Ascending aorta (tissue), 2 donors: ENCODE measurements around the gene PTGES2. TPM values are rescaled to one million over a fixed set of nuclear protein-coding genes. Genes with fewer than 3 reads are reported as not detected.

Experiments
- DNase-seq, 2 donors: peaks; one replicate each; pipeline ENCODE4 v3.0.0-alpha.2; 2019; ENCODE audit warnings: low spot score in 2 of 2
- H3K27ac ChIP-seq, 2 donors: fragments of 200-600 bp; sonication (generic); one replicate each; pipeline ENCODE4 v1.5.1; 2016 to 2017; ENCODE audit warnings: mild to moderate bottlenecking in 1 of 2
- H3K27me3 ChIP-seq: fragments of 200-600 bp; sonication (generic); one replicate; pipeline ENCODE4 v1.5.1; 2017
- H3K36me3 ChIP-seq, 2 donors: fragments of 200-600 bp; sonication (generic); one replicate each; pipeline ENCODE4 v1.5.1; 2016
- H3K4me1 ChIP-seq, 2 donors: fragments of 200-600 bp; sonication (generic); one replicate each; pipeline ENCODE4 v1.5.1; 2016 to 2017; ENCODE audit warnings: mild to moderate bottlenecking in 1 of 2
- H3K4me3 ChIP-seq, 2 donors: fragments of 200-600 bp; sonication (generic); one replicate each; pipeline ENCODE4 v1.5.1; 2016 to 2017; ENCODE audit warnings: mild to moderate bottlenecking in 1 of 2
- H3K9me3 ChIP-seq, 2 donors: fragments of 200-600 bp; sonication (generic); one replicate each; pipeline ENCODE4 v1.5.1; 2016
- intact Hi-C: fragments of 100-400 bp; cut with DNase I; formaldehyde crosslinking; loops from one replicate; pipeline ENCODE4 v1.15.1; 2023
- total RNA-seq: library from RNA; depleted of rRNA; stranded (reverse); fragments of >200 nt; gene quantifications from one replicate; pipeline ENCODE4 v1.1.0, GENCODE V29; 2016
- TF ChIP-seq, protein P1 (sequence below), 3 experiments: fragments of 200-600 bp in 2 of 3; fragments of 450-650 bp in 1 of 3; sonication (generic) in 2 of 3; IDR thresholded peaks; one replicate each; pipeline ENCODE4 v1.5.1; 2016 to 2019; ENCODE audit warnings: antibody characterized with exemption in 3 of 3, mild to moderate bottlenecking in 1 of 3, moderate library complexity in 1 of 3

The PTGES2 gene
- total RNA-seq, 1 donor from 2014 or later: 97.2 TPM

DNA sequence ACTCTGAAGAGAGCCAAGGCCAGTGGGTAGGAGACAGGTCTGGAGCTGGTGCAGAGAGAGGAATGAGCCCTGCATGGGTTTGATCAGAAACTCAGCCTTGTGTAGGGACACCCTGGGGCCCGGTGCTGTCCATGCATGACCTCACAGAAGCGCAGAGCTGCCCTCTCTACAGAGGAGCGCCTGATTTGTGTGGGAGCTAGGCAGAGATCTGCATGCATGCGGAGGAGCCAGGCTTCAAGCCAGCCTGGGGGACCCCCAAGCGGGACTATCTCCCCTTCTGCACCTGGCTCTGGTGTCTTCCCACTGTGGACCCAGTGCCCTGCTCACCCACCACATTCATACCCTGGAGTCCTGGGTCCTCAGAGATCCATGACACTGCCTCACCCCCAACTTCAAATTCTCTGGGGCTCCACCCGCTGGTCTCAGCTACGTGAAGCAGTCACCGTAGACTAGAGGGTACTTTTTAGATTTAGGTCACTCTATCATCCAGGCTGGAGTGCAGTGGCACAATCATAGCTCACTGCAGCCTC, 19.1 kb upstream of the PTGES2 start:
- DNase-seq: no peak

DNA sequence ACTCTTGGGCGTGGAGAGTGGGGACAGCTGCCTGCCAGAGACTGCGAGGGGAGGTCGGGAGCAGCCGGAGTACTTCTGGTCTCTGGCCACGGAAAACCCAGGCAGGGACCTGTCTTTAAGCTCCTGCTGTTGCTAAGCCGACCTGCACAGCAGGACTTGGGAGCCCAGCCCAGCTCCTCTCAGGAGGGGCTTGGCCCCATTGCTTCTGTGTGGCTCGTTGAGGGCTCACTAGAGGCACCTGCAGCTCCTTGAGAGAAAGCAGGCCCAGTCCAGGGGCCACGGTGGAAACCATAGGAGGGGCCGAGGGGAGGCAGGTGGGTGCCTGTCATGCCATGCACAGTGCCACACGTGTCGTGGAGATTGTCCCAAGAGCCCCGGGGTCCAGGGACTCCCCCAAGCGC, 18.4 kb upstream of the PTGES2 start:
- Histone ChIP-seq H3K27me3 (no peaks in the 10 kb centered on the region), H3K4me1 (no peaks in the 10 kb centered on the region), H3K27ac (no peak overlapping the region), H3K4me3 (no peak overlapping the region), H3K36me3 (no peaks in the 10 kb centered on the region), H3K9me3 (no peaks in the 10 kb centered on the region)
- intact Hi-C loops: no loop called here
- DNase-seq: no peak
- TF ChIP-seq, protein P1, sequence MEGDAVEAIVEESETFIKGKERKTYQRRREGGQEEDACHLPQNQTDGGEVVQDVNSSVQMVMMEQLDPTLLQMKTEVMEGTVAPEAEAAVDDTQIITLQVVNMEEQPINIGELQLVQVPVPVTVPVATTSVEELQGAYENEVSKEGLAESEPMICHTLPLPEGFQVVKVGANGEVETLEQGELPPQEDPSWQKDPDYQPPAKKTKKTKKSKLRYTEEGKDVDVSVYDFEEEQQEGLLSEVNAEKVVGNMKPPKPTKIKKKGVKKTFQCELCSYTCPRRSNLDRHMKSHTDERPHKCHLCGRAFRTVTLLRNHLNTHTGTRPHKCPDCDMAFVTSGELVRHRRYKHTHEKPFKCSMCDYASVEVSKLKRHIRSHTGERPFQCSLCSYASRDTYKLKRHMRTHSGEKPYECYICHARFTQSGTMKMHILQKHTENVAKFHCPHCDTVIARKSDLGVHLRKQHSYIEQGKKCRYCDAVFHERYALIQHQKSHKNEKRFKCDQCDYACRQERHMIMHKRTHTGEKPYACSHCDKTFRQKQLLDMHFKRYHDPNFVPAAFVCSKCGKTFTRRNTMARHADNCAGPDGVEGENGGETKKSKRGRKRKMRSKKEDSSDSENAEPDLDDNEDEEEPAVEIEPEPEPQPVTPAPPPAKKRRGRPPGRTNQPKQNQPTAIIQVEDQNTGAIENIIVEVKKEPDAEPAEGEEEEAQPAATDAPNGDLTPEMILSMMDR (IDR thresholded peaks at IDR 0.05): no peak

More for the DNA sequence above, 19.1 kb upstream of the PTGES2 start:
- intact Hi-C loops: no loop called here
- Histone ChIP-seq H3K4me3 (no peak overlapping the region), H3K27me3 (no peaks in the 10 kb centered on the region), H3K4me1 (no peaks in the 10 kb centered on the region), H3K27ac (no peak overlapping the region), H3K36me3 (no peaks in the 10 kb centered on the region), H3K9me3 (no peaks in the 10 kb centered on the region)
- TF ChIP-seq, protein P1 (IDR thresholded peaks at IDR 0.05): no peak

DNA sequence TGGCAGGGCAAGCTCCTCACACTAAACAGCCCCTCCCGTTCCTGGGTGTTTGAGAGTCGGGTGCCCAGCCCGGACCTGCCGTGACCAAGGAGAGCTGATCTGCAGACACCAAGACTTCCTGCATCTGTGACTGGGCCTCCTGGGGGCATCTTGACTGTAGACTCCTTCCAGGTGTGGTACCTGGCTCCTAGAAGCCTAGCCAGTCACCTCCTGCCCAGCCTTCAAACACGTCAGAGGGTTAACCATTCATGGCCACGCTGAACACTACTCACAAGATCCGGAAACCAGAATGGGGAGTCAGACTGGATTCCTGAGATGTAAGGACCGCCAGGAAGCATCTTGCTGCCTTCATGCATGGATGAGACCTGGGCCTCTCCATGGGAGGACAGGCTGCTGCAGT, 18.0 kb upstream of the PTGES2 start:
- Histone ChIP-seq H3K4me3 (no peak overlapping the region), H3K27me3 (no peaks in the 10 kb centered on the region), H3K27ac (no peak overlapping the region), H3K4me1 (no peaks in the 10 kb centered on the region), H3K9me3 (no peaks in the 10 kb centered on the region), H3K36me3 (no peaks in the 10 kb centered on the region)
- DNase-seq: no peak
- intact Hi-C loops: no loop called here
- TF ChIP-seq, protein P1 (IDR thresholded peaks at IDR 0.05): no peak

DNA sequence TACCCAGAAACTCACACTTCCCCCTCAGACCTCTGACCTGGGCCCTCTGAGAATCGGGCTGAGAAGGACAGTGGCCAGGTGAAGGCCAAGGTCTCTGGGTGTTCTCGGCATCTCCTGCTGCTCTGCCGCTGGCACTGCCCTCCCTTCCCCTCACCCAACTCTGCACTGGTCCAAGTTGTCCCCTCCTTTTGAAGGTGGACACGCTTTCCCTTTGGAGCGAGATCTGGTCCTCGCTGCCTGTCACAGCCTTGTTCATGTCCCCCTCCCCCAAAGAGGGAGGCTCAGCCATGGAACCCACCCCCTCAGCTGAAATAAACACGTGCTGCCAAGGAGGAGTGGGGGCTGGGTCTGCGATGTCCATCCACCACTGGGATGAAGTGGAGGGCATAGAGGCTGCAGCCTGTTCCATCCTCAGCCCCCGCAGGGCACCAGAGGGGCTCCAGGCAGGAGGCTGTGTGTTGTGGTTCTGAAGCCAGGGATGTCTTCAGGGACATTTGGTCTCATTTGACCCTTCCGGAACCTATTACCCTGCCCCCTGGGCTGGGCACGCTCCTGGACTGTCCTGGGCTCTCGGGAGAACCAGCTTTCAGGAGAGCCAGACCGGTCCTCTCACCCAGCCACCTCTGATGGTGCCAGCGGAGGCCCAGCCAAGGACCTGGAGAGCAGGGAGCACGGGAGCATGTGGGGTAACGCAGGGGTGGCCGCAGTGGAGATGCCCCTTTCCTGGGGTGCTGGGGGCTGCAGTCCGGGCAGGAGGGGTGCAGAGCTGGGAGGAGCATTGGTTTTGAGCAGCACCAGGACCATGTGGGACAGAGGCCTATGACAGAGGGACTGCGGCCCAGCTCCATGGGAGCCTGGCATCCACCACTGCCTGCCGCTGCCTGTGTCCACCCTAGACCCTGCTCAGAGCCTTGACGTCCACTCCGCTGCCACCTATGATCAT, 17.0 kb upstream of the PTGES2 start:
- Histone ChIP-seq H3K4me1 (no peaks in the 10 kb centered on the region), H3K27ac (no peak overlapping the region), H3K4me3 (no peak overlapping the region), H3K36me3 (no peaks in the 10 kb centered on the region), H3K27me3 (no peaks in the 10 kb centered on the region), H3K9me3 (no peaks in the 10 kb centered on the region)
- intact Hi-C loops: no loop called here
- TF ChIP-seq, protein P1 (IDR thresholded peaks at IDR 0.05): no peak
- DNase-seq: no peak

DNA sequence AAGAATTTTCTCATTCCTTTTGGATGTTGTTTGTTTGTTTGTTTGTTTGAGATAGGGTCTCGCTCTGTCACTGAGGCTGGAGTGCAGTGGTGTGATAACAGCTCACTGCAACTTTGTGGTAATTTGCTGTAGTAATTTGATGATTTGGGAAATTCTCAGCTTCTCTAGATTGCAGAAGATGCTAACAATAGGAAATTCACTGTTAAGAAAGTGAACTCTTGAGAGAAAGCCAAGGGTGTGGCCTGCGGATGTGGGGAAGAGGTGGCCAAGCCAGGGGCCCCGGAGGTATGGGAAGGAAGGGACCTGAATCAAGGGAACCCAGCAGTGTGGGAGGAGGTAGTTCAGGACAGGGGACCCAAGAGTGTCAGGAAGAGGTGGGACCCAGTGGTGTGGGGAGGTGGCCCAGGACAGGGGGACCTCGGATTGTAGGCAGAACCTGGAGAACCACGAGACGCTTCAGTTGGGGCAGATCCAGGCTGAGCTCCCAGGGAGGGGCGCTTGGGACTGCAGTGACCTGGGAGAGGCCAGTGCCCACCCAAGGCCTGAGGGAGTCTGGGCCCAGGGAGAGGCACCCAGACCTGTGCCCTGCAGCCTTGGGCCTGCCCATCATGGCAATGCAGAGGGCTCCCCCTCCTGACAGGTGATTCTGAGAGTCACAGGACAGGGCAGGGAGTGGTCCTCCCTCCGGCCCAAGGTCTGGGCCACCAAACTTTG, 16.2 kb upstream of the PTGES2 start:
- Histone ChIP-seq H3K9me3 (no peaks in the 10 kb centered on the region), H3K27ac (no peak overlapping the region), H3K36me3 (no peaks in the 10 kb centered on the region), H3K4me1 (no peaks in the 10 kb centered on the region), H3K4me3 (no peak overlapping the region), H3K27me3 (no peaks in the 10 kb centered on the region)
- no peak for DNase-seq
- intact Hi-C loops: no loop called here
- TF ChIP-seq, protein P1 (IDR thresholded peaks at IDR 0.05): no peak
